ENCODE measurements around the gene PLAAT5. TPM values are rescaled to one million over a fixed set of nuclear protein-coding genes. Genes with fewer than 3 reads are reported as not detected.

PLAAT5 gene
- total and polyA plus RNA-seq, 2 of the 13 experiments (the other 11 are each of a cell fraction or from before 2014, with no cell fraction given), result not detected

DNA sequence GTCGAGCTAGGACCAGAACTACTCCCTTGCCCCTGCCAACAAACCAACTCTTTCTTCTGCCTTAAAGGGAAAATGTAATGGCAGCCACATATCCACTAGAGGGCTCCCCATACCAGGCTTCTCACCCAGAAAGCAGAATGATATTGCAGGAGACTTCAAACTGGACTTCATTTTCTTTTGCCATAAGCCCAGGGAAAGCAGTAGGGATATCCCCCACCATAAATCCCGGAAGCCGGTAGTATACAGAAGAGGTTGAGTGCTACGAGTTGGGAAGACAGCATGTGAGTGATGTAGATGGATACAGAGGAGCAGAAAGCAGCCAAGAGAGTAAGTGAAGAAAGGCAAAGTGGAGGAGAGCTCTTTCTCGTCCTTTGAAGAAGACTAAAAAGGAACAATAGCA lies 12.1 kb downstream of the PLAAT5 start:
- in situ Hi-C loops (cut with HindIII; ENCODE audit: extremely low pct_ligation_motif_present, low pct_unique_long_range_greater_than_20kb), result loop anchor here (5.0 to 25.0 kb wide), 2 partner anchors 158 to 258 kb away; no protein-coding TSS in a partner anchor
- ChIA-PET CTCF (ENCODE audit: low intra/inter-chr PET ratio, low total read pairs) (interaction anchor here (1.1 to 4.7 kb wide), 5 partner anchors 29 to 350 kb away, joined by 3 to 45 read pairs (median 8); no protein-coding TSS in a partner anchor), POLR2A (interaction anchor here (1.2 kb wide), 1 partner anchor 289 kb away, joined by 3 read pairs; no protein-coding TSS in a partner anchor)
- peak; percentile 61 for DNase-seq (ENCODE audit: low spot score)
- Histone ChIP-seq H3K27ac (ENCODE audit: extremely low read length, insufficient read depth, low read length) (no peak overlapping the region), H3K36me3 (replicated peaks in 1 of 2; ENCODE audit: control insufficient read depth in 1 of 2, insufficient read depth in 2 of 2, low read length in 2 of 2) (no peaks in the 10 kb centered on the region), H4K20me1 (ENCODE audit: insufficient read depth, low read length) (no peaks in the 10 kb centered on the region), H3K27me3 (ENCODE audit: control insufficient read depth in 1 of 2, insufficient read depth in 2 of 2, low read length in 2 of 2) (no peaks in the 10 kb centered on the region), H3K9ac (ENCODE audit: insufficient read depth, low read depth, low read length) (no peak overlapping the region), H2AFZ (ENCODE audit: low read length) (no peak overlapping the region), H3K4me2 (ENCODE audit: low read depth, low read length) (no peak overlapping the region), H3K4me3 (replicated peaks in 1 of 3; ENCODE audit: insufficient read depth in 1 of 3, low read depth in 2 of 3, low read length in 3 of 3) (no peak overlapping the region), H3K4me1 (ENCODE audit: insufficient read depth, low read length) (no peaks in the 10 kb centered on the region), H3K79me2 (ENCODE audit: insufficient read depth, low read length) (no peaks in the 10 kb centered on the region), H3K9me3 (ENCODE audit: low read length) (peaks cover 11% of the 10 kb centered on the region)
- ATAC-seq, result peak; percentile 71
- BruUV-seq (replicated peaks), result no TSS peak
- intact Hi-C loops (cut with micrococcal nuclease; ENCODE audit: unreplicated experiment), result loop anchor here (1.0 to 5.0 kb wide), 3 partner anchors 29 to 258 kb away; no protein-coding TSS in a partner anchor
- TF ChIP-seq HOXA9 (CRISPR knock-in tag; IDR thresholded peaks at IDR 0.05; ENCODE audit: borderline replicate concordance) (no peak), KLF16 (CRISPR knock-in tag; IDR thresholded peaks at IDR 0.05) (0 out of 4 replicates have a peak, but pooled peaks of 1 of the 2 experiments have one; percentile 47), SMC3 (IDR thresholded peaks at IDR 0.05; ENCODE audit: low read length) (peak; percentile 96), TEAD3 (CRISPR knock-in tag; optimal IDR thresholded peaks at IDR 0.05; ENCODE audit: borderline replicate concordance) (peak; percentile 43), MIXL1 (CRISPR knock-in tag; IDR thresholded peaks at IDR 0.05) (0 out of 2 replicates have a peak, but pooled peaks have one; percentile 17), PAWR (CRISPR knock-in tag; IDR thresholded peaks at IDR 0.05; ENCODE audit: borderline replicate concordance) (no peak), IKZF1 (IDR thresholded peaks at IDR 0.05) (no peak), STAG1 (CRISPR knock-in tag; IDR thresholded peaks at IDR 0.05) (peak; percentile 93), ZBTB1 (CRISPR knock-in tag; IDR thresholded peaks at IDR 0.05; ENCODE audit: borderline replicate concordance) (no peak), ZKSCAN1 (IDR thresholded peaks at IDR 0.05; ENCODE audit: low read length) (no peak), MED1 (CRISPR knock-in tag; IDR thresholded peaks at IDR 0.05) (0 out of 2 replicates have a peak, but pooled peaks have one; percentile 22), ZNF180 (CRISPR knock-in tag; IDR thresholded peaks at IDR 0.05; ENCODE audit: borderline replicate concordance, low read depth) (no peak), CEBPG (CRISPR knock-in tag; IDR thresholded peaks at IDR 0.05) (0 out of 2 replicates have a peak, but pooled peaks have one; percentile 7), RAD21 (CRISPR knock-in tag; IDR thresholded peaks at IDR 0.05) (peak; percentile 85), KAT8 (CRISPR knock-in tag; IDR thresholded peaks at IDR 0.05) (0 out of 2 replicates have a peak, but pooled peaks have one; percentile 17), SRF (IDR thresholded peaks at IDR 0.05; ENCODE audit: low read depth, low read length) (peak; percentile 44; the same call in 1 of the 2 replicates)
- TF ChIP-seq, protein P1, sequence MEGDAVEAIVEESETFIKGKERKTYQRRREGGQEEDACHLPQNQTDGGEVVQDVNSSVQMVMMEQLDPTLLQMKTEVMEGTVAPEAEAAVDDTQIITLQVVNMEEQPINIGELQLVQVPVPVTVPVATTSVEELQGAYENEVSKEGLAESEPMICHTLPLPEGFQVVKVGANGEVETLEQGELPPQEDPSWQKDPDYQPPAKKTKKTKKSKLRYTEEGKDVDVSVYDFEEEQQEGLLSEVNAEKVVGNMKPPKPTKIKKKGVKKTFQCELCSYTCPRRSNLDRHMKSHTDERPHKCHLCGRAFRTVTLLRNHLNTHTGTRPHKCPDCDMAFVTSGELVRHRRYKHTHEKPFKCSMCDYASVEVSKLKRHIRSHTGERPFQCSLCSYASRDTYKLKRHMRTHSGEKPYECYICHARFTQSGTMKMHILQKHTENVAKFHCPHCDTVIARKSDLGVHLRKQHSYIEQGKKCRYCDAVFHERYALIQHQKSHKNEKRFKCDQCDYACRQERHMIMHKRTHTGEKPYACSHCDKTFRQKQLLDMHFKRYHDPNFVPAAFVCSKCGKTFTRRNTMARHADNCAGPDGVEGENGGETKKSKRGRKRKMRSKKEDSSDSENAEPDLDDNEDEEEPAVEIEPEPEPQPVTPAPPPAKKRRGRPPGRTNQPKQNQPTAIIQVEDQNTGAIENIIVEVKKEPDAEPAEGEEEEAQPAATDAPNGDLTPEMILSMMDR (CRISPR knock-in tag; IDR thresholded peaks at IDR 0.05), result peak; percentile 92
- TF ChIP-seq, protein P2, sequence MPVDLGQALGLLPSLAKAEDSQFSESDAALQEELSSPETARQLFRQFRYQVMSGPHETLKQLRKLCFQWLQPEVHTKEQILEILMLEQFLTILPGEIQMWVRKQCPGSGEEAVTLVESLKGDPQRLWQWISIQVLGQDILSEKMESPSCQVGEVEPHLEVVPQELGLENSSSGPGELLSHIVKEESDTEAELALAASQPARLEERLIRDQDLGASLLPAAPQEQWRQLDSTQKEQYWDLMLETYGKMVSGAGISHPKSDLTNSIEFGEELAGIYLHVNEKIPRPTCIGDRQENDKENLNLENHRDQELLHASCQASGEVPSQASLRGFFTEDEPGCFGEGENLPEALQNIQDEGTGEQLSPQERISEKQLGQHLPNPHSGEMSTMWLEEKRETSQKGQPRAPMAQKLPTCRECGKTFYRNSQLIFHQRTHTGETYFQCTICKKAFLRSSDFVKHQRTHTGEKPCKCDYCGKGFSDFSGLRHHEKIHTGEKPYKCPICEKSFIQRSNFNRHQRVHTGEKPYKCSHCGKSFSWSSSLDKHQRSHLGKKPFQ (CRISPR knock-in tag; IDR thresholded peaks at IDR 0.05; ENCODE audit: insufficient replicate concordance), result no peak
- TF ChIP-seq, protein P3, sequence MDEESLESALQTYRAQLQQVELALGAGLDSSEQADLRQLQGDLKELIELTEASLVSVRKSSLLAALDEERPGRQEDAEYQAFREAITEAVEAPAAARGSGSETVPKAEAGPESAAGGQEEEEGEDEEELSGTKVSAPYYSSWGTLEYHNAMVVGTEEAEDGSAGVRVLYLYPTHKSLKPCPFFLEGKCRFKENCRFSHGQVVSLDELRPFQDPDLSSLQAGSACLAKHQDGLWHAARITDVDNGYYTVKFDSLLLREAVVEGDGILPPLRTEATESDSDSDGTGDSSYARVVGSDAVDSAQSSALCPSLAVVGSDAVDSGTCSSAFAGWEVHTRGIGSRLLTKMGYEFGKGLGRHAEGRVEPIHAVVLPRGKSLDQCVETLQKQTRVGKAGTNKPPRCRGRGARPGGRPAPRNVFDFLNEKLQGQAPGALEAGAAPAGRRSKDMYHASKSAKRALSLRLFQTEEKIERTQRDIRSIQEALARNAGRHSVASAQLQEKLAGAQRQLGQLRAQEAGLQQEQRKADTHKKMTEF (CRISPR knock-in tag; IDR thresholded peaks at IDR 0.05), result peak; percentile 30; the same call in 1 of the 2 replicates
- FAIRE-seq, result peak; percentile 69
- WGBS (ENCODE audit: low lambda C conversion rate), result 14% methylated on average over 5 of the region's 5 CpGs

Measured in HepG2 (cell line).